HG02973 (cell line): Measurements from ENCODE around the gene SAMD7.

Experiments
- ATAC-seq: cut with Tn5 transposase; IDR thresholded peaks from one replicate; pipeline ENCODE4 v1.9.1; 2021; ENCODE audit warnings: moderate library complexity; ENCODE audit not compliant: unreplicated experiment

Gene SAMD7

DNA sequence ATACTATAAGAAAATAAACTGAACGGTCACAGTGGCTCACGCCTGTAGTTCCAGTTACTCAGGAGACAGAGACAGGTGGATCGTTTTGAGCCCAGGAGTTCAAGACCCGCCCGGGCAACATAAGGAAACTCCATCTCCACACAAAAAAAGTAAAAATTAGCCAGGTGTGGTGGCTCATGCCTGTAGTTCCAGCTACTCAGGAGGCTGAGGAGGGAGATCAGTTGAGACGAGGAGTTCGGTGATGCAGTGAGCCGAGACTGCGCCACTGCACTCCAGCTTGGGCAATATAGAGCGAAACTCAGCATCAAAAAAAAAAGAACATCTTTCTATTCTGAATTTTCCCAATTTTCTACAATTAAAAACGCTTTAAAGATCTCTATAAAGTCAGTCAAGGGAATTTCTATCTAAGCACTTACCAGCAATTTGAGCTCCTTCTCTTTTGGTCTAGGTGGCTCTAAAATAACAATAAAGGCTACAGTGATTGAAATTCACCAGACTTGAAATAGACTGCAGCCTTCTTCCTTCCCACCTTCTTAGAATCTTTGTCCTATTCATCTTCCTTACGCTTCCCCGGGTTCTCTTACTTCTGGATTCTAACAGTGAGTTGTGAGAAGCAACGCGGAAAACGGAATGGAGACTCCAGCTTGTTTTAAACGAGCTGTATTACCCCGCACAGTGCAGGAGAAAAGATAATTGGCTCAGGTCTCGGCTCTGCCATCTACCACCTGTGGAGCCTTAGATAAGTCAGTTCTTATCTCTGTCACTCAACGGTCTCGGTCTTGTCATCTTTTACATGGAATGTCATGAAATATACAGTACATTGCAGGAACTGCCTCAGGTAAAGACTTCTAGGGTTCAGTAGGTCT, 54.4 kb downstream of the SAMD7 start:
- ATAC-seq: peak; percentile 17

DNA sequence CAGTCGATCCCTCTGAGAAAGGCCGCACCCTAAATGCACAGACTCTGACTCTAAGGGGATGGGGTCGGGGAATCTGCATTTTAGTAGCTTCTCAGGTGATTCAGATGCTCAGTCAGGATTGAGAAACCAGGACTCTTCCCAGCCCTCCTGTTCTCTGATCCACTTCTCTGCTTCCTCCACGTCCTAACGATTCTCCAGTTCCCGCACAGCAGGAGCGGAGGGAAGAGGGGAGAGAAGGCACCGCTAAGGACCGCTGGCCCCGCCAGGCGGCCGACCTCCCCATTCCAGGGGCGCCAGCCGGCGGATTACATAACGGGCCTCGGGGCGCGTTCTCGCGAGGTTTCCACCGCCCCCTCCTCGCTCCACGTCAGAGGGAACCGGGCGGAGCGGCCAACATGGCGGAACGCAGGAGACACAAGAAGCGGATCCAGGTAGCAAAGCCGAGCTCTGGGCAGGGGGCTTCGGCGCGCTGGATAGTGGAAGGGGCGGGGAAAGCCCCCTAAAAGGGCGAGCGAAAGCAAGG, 55.1 kb downstream of the SAMD7 start, which contains the start of gene SEC62:
Gene SEC62, plus strand, starts transcription at position 380 of the 523 bp plus-strand sequence. Its CDS starts 16 bp downstream, at position 396.
- ATAC-seq: peak; percentile 90

GRCh38 chr3:169966951-169967915, 55.9 kb downstream of the SAMD7 start:
- peak; percentile 37 for ATAC-seq

DNA sequence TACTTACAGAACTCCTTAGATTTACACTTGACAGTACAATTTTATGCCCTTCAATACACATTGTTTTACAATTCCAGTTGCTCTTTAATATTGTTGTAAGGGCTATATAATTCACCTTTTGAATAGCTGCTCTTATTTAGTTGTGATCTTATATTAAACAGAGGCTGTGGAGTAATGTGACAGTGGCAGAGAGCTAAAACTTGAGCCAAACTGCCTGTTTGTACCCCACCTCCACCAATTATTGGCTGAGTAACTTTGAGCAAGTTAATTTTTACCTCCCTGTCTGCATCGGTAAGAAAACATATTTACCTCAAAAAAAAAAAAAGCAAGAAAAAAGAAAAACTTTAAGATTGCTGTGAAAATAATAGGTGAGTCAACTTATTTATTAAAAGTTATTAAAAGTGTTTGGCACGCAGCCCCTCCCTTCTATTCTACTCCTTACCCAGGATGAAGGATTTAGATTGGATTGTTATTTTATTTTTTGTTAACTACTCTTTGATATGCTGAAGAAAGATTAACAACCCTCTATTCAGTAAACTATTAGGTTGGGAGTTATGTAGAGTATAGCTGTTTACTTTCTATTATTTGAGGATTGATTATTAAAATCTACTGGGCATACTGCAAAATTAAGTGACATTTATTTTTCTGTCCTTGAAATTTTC, 57.0 kb downstream of the SAMD7 start:
- ATAC-seq: no peak

DNA sequence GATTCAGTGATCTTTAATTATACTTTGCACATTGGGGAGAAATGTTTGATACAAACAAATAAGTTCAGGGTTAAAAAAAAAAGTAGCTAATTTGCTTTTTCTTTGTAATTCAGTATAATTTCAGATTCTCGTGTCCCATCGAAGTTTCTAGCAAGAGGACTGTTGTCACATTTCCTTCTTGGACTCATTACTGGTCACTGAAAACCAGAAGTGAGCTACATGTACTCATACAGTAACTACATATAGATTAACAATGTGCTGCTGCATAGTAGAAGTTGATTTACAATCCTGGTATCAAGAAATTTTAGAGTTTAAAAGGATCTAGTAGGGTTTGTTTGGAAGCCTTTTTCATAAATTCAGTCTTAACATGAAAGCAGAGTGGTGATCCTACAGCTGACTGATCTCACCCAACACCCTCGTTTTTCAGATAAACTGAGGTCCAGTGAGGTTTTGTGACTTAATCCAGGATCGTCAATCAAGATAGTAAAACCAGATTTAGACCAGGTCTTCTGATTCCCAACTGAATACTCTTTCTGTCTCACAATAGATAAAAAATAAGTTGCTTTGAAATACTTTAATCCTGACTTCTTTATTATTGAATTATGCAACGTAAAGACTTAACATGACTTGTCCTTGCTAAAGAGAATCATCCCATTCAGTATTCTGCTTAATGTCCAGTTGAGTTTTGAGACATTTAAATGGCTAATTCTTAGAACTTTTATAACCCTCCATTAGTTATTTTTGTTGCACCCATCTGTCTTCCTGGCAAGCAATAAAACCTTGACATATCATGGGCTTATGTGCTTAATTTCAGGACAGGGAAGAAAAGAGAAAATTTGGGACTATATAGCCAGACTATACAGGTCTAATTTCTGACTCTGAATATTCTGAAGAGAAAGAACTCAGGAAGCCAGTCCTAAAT, 58.1 kb downstream of the SAMD7 start:
- ATAC-seq: no peak

DNA sequence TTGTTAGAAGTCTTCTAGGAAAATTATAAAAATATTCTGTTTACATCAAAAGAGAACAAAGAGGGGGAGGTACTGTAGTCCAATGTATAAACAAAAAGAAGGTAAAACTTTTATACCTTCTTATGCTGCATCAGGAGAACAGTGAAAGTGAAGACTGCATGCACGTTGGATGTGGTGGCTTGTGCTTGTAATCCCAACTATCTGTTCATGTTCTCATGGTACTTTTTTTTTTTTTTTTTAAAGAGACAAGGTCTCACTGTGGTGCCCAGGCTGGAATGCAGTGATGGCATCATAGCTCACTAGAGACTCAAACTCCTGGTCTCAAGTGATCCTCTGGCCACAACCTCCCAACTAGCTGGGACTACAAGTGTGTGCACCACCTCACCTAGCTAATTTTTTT, 59.5 kb downstream of the SAMD7 start:
- no peak for ATAC-seq

DNA sequence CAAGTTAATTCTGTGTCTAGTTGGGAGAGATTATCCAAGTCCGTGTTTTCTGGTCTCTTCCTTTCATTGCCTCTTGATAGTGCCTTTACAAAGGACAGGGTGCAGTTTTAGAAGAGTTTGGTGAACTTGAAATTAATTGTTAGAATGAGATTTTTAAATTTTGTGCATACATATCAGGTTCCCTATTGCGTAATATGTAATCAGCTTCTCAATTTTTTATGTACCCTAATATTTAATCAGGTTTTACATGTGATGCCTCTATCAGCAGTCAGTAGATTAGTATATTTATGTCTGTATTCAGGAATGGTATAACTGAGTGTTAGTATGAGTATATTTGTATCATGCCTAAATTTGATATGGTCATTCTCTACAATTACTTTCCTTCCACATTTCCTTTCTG, 60.1 kb downstream of the SAMD7 start:
- no peak for ATAC-seq

DNA sequence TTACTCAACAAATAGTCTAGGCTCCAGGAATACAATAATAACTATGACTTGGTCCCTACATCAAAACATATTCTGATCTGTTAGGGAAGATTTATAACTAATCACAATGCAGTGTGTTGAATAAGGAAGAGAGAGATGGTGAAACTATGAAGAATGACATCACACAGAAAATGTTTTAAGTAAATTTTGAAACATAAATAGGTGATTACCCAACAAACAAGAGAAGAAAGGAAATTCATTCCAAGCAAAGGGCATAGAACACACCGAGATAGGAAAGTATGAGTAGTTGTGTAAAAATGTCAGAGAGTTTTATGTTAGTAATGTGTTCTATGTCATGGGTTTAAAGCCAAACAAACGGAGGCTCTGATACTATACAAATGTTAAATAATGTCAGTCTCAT, 68.7 kb downstream of the SAMD7 start:
- no peak for ATAC-seq

DNA sequence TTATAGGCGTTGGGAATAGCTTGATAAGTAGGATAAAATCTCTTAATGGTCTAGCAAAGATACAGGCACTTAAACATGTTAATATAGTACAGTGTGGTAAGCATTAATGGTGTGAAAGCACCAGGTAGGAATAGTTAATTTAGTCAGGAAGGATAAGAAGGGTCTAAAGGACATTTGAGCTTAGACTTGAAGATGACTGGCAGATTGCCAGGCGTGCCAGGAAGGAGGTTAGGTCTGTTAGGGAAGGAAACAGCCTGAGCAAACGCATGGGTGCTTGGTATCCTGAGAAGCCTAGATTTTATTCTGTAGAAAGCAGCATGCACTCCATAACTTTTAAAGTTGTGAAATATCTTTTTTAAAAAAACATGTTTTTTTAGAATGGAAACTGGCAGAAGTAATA, 72.9 kb downstream of the SAMD7 start:
- ATAC-seq: no peak
